ENCODE measurements around the gene MED13L.

The MED13L gene

DNA sequence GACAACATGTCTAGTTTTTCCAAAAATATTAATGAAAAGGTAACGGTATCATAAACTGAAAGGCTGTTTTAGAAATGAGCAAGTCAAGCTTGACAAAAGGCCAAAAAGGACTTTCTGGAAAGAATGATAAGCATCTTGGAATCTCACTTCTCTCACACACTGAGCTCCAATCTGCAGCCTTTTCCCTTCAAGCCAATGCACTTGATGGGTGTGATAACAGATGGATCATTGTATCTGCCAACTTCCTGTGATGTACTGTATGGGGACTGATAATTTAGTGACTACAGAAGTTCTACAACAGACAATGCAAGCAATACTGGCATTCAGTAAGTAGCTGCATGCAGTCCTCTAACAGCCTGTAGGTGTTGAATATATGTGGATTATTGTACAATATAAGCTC lies 147.1 kb downstream of the MED13L start:
- no peak for DNase-seq
- in situ Hi-C loops (cut with HindIII; ENCODE audit: low pct_ligation_motif_present, low pct_unique_long_range_greater_than_20kb, low sequenced_read_pairs), result no loop called here

DNA sequence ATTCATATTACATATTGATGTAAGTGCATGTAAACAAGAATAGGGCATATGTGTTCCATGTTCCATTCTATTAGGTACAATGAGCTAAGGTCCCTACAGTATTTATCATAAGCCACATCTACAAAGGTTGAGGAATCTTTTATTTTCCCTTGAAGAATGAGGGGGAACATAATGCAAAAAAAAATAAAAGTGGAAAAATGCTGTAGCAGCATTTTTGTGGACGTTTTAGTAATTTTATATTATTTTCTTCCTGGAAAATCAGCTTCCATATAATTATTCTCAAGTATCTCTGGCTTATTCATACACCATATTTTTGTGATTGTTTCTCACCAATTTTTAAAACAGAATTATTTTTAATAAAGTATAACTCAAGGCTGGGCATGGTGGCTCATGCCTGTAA lies 148.7 kb downstream of the MED13L start:
- in situ Hi-C loops (cut with HindIII; ENCODE audit: low pct_ligation_motif_present, low pct_unique_long_range_greater_than_20kb, low sequenced_read_pairs), result no loop called here
- DNase-seq, result no peak

DNA sequence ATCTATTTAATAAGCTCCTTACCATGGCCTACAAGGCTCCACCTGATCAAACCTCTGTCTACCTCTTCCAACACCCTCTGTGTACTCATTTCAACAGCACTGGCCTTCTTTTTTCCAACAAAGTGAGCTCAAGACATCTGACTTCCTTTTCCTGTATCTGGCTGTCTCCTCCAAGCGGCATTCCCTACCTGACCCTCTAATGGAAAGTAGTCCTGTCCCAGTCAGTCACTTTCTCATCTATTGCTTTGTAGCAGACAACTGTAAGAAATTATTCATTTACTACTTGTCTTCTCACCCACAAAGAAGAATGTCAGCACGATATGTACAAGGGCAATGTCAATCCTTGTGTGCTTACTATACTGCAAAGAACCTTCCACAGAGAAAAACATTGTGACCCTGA lies 149.6 kb downstream of the MED13L start:
- DNase-seq, result no peak
- in situ Hi-C loops (cut with HindIII; ENCODE audit: low pct_ligation_motif_present, low pct_unique_long_range_greater_than_20kb, low sequenced_read_pairs), result no loop called here

DNA sequence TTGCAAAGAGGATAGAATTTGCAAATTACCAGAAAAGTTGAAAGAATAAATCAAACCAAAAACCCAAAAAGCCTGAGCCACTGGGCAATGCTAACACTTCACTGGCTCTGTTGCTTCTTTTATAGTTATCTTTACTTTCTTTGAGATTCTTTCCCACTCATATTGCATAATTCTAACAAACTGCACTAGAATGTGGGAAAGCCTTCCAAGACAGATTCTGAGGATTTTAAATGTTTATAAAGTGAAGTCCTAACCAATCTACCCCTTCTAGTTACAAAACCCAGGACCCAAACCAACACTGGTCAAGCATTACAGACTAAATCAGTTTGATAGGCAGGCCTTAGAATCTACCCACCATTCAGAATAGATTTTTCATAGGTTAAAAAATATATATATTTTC lies 150.9 kb downstream of the MED13L start:
- no peak for DNase-seq
- in situ Hi-C loops (cut with HindIII; ENCODE audit: low pct_ligation_motif_present, low pct_unique_long_range_greater_than_20kb, low sequenced_read_pairs), result no loop called here

DNA sequence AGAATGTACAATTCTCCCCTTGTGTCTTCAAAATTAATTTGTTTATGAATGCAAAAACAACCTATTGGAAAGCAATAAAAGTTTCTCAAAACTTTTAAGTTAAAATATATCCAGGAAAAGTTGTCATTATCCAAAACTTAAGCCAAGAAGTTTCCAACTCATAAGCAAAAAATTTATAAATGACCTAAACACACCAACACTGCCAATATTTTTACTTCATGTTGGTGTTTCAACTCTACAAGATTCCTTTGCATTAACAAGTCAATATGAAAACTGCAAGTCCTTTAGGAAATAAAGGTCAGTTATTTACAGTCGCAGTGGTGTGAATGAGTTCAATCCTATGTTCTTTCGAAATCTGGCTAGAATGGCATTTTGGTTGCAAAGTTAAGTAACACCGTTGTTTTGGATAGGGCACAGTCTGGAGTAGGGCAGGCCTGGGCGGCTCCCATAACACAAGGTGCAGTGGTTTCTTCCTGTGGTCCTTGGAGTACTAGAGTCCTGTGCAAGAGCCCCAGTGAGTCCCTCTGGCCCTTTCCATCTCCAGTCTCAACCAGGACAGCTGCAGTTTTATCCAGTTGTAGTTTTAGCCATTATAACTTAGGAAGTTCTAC lies 151.4 kb downstream of the MED13L start:
- peak; percentile 22 for DNase-seq
- in situ Hi-C loops (cut with HindIII; ENCODE audit: low pct_ligation_motif_present, low pct_unique_long_range_greater_than_20kb, low sequenced_read_pairs), result no loop called here

DNA sequence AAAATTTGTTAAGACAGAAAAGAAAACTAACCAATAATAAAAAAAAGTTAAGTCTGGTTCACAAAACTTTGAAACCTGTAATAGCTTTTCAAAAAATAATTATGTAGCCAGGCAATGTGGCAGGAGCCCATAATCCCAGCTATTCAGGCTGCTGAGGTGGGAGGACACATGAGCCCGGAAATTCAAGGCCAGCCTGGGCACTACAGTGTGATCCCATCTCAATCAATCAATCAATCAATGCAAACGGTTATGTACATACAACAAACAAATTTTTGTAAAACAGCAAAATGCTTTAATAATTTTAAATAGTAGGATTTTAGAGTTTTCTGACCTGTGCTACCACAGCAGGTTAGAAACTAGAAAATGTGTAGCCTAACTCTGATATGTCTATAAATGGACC lies 152.4 kb downstream of the MED13L start:
- in situ Hi-C loops (cut with HindIII; ENCODE audit: low pct_ligation_motif_present, low pct_unique_long_range_greater_than_20kb, low sequenced_read_pairs), result no loop called here
- DNase-seq, result no peak

DNA sequence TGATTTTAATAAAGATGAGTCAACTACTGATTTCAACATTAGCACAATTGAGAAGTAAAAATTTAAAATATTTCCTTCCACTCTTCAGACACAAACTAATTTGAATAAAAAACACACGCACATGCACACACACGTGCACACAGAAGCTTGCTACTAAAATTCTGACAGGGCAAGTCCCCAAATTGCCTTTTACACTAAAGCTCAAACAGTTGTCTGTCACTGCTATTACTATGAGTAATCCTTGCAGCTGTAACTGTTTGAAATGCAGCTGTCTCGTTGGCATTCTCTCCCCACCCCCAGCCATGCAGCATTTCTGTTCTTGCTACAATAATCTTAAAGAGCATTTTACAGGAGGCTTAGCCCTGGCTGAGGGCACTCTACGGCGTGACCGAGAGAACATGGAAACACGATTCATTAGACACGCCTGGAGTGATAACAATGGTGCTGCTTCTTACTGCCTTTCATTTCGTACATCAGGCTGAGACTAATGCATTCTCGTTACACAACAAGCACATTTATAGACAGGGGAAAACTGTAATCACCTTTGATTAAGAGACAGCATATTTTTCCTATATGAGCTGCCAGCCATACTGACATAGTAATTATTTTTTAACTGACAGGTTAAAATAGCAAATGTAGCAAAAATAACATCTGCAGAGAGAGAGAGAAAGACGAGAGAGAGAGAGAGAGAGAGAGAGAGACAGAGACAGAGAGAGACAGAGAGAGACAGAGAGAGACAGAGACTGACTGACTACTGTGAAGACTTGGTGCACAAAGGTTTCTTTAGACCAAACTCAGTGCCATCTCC lies 153.8 kb downstream of the MED13L start:
- in situ Hi-C loops (cut with HindIII; ENCODE audit: low pct_ligation_motif_present, low pct_unique_long_range_greater_than_20kb, low sequenced_read_pairs), result no loop called here
- no peak for DNase-seq

DNA sequence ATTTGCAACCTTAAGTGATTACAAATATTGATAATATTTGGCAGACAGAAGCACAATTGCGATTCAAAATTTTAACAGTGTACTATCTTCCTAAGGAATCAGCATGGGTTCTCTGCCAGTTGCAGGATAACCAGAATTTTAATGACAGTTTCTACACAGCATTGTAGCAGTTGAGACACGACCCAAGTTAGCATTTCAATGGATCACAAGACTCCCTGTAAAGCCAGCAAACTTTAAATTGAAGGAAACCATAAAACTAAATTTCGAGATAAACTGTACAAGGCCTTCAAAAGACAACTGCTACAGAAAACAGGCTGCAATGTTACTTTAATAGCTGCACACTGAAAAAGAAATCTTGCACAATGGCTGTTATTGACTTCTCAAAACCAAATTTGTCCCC lies 154.9 kb downstream of the MED13L start:
- DNase-seq, result no peak
- in situ Hi-C loops (cut with HindIII; ENCODE audit: low pct_ligation_motif_present, low pct_unique_long_range_greater_than_20kb, low sequenced_read_pairs), result no loop called here

DNA sequence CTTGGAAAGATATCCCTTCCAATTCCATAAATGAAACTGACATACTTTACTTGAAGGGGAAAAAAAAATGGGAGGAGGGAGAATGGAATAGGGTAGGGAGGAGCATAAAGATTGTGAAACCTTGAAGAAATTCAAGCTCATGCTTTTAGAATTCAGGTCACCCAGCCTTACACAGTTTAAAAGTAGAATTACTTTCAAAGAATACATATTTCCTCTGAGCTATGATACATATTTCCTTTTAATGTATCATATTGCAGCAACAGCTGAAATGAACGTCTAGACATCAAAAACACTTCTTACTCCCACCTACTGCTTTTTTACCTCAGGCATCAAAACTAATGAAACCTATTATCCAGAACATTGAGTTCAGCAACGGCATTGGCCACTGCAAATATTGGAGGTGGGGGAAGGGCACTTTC lies 156.0 kb downstream of the MED13L start:
- no peak for DNase-seq
- in situ Hi-C loops (cut with HindIII; ENCODE audit: low pct_ligation_motif_present, low pct_unique_long_range_greater_than_20kb, low sequenced_read_pairs), result no loop called here

DNA sequence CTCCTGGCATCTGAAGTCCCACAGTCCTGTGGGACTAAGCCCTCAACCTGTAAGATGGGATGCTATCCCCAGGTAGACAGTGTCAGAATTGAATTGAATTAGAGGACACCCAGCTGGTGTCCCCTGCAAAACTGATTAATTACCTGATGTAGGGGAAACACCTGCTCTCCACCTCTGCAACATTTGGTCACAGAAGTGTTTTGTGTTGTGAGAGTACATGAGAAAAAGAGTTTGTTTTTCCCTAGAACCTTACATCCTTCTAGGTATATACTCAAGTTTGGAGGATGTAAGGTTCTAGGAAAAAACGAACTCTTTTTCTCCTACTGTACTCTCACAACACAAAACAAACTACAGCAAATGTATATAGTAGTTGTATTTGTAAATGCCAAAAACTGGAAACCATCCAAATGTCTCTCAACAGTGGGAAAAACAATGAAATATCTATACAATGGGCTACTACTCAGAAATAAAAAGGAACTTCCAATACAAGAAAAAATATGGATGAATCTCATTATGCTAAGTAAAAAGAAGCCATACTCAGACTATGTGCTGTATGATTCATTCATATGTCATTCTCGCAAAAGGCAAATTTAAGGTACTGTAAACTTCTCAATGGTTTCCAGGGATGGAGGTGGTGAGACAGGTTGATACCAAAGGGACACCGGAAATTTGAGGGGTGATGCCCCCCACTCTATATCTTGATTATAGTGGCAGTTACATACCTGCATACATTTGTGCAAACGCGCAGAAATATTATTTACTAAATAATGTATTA lies 160.7 kb downstream of the MED13L start:
- no peak for DNase-seq
- in situ Hi-C loops (cut with HindIII; ENCODE audit: low pct_ligation_motif_present, low pct_unique_long_range_greater_than_20kb, low sequenced_read_pairs), result no loop called here

DNA sequence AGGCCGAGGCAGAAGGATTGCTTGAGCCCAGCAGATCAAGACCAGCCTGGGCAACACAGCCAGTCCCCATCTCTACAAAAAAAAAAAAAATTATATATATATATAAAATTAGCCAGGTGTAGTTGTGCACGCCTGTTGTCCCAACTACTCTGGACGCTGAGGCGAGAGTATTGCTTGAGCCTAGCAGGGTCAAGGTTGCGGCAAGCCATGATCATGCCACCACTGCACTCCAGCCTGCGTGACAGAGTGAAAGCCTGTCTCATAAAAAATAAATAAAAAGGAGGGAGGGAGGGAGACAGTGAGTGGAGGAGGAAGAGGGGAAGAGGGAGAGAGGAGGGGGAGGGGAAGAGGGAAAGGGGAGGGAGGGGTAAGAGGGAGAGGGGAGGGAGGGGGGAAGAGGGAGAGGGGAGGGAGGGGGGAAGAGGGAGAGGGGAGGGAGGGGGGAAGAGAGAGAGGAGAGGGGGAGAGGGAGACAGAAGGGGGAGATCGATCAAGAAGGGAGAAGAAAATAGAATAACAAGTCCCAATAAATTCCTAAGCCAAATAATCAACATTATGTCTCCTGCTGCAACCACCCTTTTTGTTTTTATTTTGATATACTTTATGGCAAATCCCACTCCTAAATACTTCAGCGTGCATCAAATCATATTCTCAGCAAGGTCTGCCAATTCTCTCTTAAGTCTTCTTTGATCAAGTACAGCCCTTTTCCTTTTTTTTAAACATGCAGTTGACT lies 163.9 kb downstream of the MED13L start:
- DNase-seq, result no peak
- in situ Hi-C loops (cut with HindIII; ENCODE audit: low pct_ligation_motif_present, low pct_unique_long_range_greater_than_20kb, low sequenced_read_pairs), result no loop called here

DNA sequence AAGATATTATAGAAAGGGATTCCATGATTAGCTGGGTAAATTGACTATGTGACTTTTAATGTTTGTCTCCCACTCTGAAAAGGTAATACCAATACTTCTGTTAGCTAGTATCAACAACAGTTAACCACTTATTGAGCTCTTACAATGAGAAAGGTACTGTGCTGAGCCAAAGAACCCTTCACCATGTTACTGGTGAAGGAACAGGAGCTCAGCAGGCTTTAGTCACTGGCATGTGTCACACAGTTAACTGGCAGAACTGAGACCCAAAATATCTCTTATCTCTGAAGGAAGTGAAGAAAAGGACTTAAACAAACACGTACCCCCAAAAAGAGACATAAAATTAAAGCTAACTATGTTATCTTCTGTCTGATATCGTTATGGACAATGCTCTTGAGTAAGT lies 170.6 kb downstream of the MED13L start:
- in situ Hi-C loops (cut with HindIII; ENCODE audit: low pct_ligation_motif_present, low pct_unique_long_range_greater_than_20kb, low sequenced_read_pairs), result no loop called here
- no peak for DNase-seq

DNA sequence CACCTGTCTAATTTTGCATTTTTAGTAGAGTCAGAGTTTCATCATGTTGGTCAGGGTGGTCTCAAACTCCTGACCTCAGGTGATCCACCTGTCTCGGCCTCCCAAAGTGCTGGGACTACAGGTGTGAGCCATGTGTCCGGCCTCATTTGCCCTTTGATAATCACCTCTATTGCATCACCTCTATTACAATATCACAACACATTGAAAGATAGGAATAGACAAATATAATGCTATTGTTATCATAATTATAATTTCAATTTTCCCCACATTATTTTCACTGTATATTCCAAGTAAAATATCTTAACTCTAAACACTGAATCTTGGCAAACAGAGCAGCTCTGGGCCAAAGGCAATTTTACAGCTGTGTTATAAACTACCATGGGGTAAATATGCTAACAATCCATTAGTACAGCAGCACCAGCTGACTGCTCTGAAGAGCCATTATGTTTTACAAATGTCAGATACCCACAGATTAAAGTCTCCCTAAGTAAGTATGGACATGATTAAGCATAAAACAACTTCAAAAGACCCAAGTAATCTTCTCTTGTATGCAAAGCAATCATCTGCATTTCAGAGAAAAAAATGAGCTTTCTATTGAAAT lies 173.2 kb downstream of the MED13L start:
- in situ Hi-C loops (cut with HindIII; ENCODE audit: low pct_ligation_motif_present, low pct_unique_long_range_greater_than_20kb, low sequenced_read_pairs), result no loop called here
- DNase-seq, result no peak

DNA sequence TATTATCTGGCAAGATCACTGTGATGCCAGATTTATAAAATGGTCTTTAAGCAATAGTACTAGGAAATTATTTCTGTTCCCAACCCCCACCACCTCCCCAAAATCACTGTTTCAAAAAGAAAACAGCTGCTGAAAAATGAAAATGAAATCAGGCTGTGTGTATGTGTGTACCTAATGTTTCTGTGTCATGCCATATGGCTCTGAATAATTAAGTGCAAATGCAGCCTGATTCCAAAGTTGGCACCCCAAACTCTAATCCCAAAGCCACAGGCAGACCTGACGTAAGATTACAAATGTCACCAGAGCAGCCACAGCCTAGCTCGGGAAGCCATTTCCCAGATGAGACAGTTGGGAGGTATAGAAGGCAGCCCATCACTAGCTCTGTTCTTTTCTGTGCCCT lies 175.5 kb downstream of the MED13L start:
- DNase-seq, result no peak
- in situ Hi-C loops (cut with HindIII; ENCODE audit: low pct_ligation_motif_present, low pct_unique_long_range_greater_than_20kb, low sequenced_read_pairs), result no loop called here

DNA sequence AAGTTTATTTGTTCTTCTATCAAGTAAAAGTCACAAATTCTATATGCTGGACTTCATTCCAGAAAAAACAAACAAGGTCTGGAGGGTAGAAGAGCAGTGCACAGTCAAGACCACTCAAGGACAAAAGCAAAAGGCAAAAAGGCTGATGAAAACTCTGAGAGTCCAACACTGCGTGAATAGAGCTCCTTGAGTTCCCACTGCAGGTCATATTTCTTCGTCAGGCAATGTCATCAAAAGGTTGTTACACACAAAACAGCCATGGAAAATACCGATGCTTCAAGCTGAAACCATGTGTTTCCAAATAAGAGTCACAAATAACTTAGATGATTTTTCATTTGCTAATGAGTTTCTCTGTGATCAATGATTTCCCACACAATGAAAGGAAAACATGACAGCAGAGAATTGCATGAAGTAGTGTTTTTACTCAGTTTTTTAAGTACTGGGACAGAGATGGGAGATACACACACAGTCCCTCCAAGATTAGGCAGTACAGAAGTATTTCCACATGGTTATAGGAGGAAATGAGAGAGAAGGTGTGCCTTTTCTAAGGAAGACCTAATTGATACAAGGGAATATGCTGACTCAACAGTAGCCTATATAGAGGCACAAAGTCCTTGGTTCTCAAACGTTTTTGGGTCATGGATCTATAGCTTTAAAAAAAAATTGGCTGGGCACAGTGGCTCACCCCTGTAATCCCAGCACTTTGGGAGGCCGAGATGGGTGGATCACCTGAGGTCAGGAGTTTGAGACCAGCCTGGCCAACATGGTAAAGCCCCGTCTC lies 177.7 kb downstream of the MED13L start:
- no peak for DNase-seq
- in situ Hi-C loops (cut with HindIII; ENCODE audit: low pct_ligation_motif_present, low pct_unique_long_range_greater_than_20kb, low sequenced_read_pairs), result no loop called here

DNA sequence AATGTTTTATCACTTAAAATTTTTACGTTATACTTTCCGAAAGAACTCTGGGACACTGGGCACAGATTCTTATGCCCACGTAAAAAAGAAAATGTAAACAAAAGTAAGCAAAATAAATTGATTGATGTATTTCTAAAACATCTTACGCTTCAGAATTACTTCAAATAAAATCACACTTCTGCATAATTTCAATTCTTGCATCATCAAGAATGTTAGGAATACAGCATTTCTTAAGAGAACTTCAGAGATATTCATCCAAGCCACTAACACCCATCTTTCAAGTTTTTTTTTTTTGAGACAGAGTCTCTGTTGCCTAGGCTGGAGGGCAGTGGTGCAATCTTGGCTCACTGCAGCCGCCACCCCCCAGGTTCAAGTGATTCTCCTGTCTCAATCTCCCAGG lies 180.6 kb downstream of the MED13L start:
- in situ Hi-C loops (cut with HindIII; ENCODE audit: low pct_ligation_motif_present, low pct_unique_long_range_greater_than_20kb, low sequenced_read_pairs), result no loop called here
- no peak for DNase-seq

DNA sequence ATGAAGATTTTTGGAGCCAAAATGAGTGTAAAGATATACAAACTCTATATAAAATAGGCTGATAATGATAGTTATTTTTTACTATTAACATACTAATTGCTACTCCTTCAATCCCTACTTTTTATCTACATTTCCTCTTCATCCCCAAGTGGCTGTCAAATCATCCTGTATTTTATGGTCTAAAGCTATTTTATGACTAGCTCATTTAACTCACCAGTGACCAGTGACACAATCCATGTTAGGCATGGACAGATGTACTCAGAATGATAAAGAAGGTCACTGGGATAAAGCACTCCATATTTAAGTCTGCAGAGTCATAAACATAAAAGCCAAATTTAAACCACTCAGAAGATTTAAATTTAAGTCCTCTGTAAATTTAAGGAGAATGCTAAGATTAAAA lies 183.0 kb downstream of the MED13L start:
- in situ Hi-C loops (cut with HindIII; ENCODE audit: low pct_ligation_motif_present, low pct_unique_long_range_greater_than_20kb, low sequenced_read_pairs), result no loop called here
- no peak for DNase-seq

DNA sequence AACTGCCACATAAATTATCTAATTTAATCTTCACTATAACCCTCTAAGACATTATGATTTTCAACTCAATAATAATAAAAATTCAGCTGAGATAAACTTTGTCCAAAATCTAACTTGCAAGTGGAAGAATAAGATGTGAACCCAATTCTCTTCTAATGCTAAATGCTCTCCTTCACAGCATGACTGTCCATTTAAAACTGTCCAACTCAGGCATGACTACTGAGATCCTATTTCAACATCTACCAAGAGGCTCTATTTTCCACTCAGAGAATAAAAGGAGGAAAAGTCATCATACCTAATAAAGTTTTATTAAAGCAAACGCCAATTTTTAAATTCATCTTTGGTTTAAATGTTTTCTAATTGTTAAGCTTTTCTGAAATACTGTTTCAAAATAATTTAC lies 183.6 kb downstream of the MED13L start:
- no peak for DNase-seq

More for the DNA sequence above, 183.6 kb downstream of the MED13L start:
- in situ Hi-C loops (cut with HindIII; ENCODE audit: low pct_ligation_motif_present, low pct_unique_long_range_greater_than_20kb, low sequenced_read_pairs), result no loop called here
